Lower lobe of right lung (tissue), 2 donors: ENCODE measurements around the gene BZW2. TPM values are rescaled to one million over a fixed set of nuclear protein-coding genes. Genes with fewer than 3 reads are reported as not detected.

Source experiments
- ATAC-seq, 2 donors: fragments of 200-7000 bp; cut with Tn5 transposase; one replicate each; pipeline ENCODE4 v1.9.1; 2020 to 2022; ENCODE audit warnings: mild to moderate bottlenecking in 2 of 2, moderate library complexity in 2 of 2
- DNase-seq: peaks from one replicate; pipeline ENCODE4 v3.0.0-alpha.2; 2020
- H3K27ac ChIP-seq: fragments of 200-600 bp; one replicate; pipeline ENCODE4 v1.8.0; 2022
- H3K27me3 ChIP-seq: fragments of 200-600 bp; one replicate; pipeline ENCODE4 v1.8.0; 2022; ENCODE audit warnings: low read depth
- H3K36me3 ChIP-seq: fragments of 200-600 bp; one replicate; pipeline ENCODE4 v1.8.0; 2022; ENCODE audit warnings: mild to moderate bottlenecking
- H3K4me1 ChIP-seq: fragments of 200-600 bp; one replicate; pipeline ENCODE4 v1.8.0; 2022
- H3K4me3 ChIP-seq: fragments of 200-600 bp; one replicate; pipeline ENCODE4 v1.8.0; 2022; ENCODE audit warnings: mild to moderate bottlenecking
- H3K9me3 ChIP-seq: fragments of 200-600 bp; one replicate; pipeline ENCODE4 v1.8.0; 2022
- CTCF ChIP-seq: fragments of 200-600 bp; IDR thresholded peaks from one replicate; pipeline ENCODE4 v1.8.0; 2022; ENCODE audit warnings: antibody characterized with exemption, mild to moderate bottlenecking
- intact Hi-C: fragments of 100-400 bp; cut with DNase I; formaldehyde crosslinking; loops from one replicate; pipeline ENCODE4 v1.11.0; 2022
- total RNA-seq: library from RNA; stranded (reverse); fragmentation: NEBNext Ultra II Directional; extraction: Animal tissue kit (Norgen Biotek cat#: 25700); gene quantifications from one replicate; pipeline ENCODE4 v1.2.1, GENCODE V29; 2021
- donor health status: DM: no; HTN: yes; CAD: no; lungs with severe emphysema.

The BZW2 gene
- total RNA-seq, 1 donor from 2014 or later: 24.6 TPM

GRCh38 chr7:16739863-16740622, 94.1 kb downstream of the BZW2 start:
- ATAC-seq (peak; percentile 59 to 65), DNase-seq (no peak)
- no peaks in the 10 kb centered on the region for H3K9me3 ChIP-seq
- intact Hi-C loops: no loop called here
- no peaks in the 10 kb centered on the region for H3K36me3 ChIP-seq
- no peak overlapping the region for H3K4me3 ChIP-seq
- H3K27ac ChIP-seq: no peak overlapping the region
- peaks cover 5% of the 10 kb centered on the region for H3K4me1 ChIP-seq
- no peak for TF ChIP-seq CTCF
- no peaks in the 10 kb centered on the region for H3K27me3 ChIP-seq

- H3K4me3 ChIP-seq: no peak overlapping the region
- no peaks in the 10 kb centered on the region for H3K27me3 ChIP-seq
- intact Hi-C loops: no loop called here
- H3K9me3 ChIP-seq: no peaks in the 10 kb centered on the region
- no peak for TF ChIP-seq CTCF
- no peak overlapping the region for H3K27ac ChIP-seq
- H3K36me3 ChIP-seq: no peaks in the 10 kb centered on the region
- no peaks in the 10 kb centered on the region for H3K4me1 ChIP-seq
- ATAC-seq (no peak), DNase-seq (no peak)
Measured at GRCh38 chr7:16740623-16740953, 94.6 kb downstream of the BZW2 start.

- intact Hi-C loops: no loop called here
- TF ChIP-seq CTCF: no peak
- no peaks in the 10 kb centered on the region for H3K9me3 ChIP-seq
- H3K36me3 ChIP-seq: no peaks in the 10 kb centered on the region
- no peak overlapping the region for H3K4me3 ChIP-seq
- H3K27ac ChIP-seq: no peak overlapping the region
- DNase-seq (no peak), ATAC-seq (no peak)
- no peaks in the 10 kb centered on the region for H3K27me3 ChIP-seq
- H3K4me1 ChIP-seq: no peaks in the 10 kb centered on the region
Measured at GRCh38 chr7:16740996-16741395, 95.0 kb downstream of the BZW2 start.

- H3K9me3 ChIP-seq: no peaks in the 10 kb centered on the region
- DNase-seq (no peak), ATAC-seq (no peak)
- no peaks in the 10 kb centered on the region for H3K36me3 ChIP-seq
- H3K4me3 ChIP-seq: no peak overlapping the region
- TF ChIP-seq CTCF: no peak
- H3K27ac ChIP-seq: no peak overlapping the region
- no peaks in the 10 kb centered on the region for H3K4me1 ChIP-seq
- intact Hi-C loops: no loop called here
- H3K27me3 ChIP-seq: no peaks in the 10 kb centered on the region
Measured at GRCh38 chr7:16741676-16742075, 95.7 kb downstream of the BZW2 start.

- DNase-seq (no peak), ATAC-seq (no peak)
- Histone ChIP-seq H3K9me3 (no peaks in the 10 kb centered on the region), H3K4me3 (no peak overlapping the region), H3K4me1 (no peaks in the 10 kb centered on the region), H3K27me3 (no peaks in the 10 kb centered on the region), H3K36me3 (no peaks in the 10 kb centered on the region), H3K27ac (no peak overlapping the region)
- intact Hi-C loops: no loop called here
- no peak for TF ChIP-seq CTCF
Measured at GRCh38 chr7:16742547-16742946, 96.6 kb downstream of the BZW2 start.
